CD4-positive, CD25-positive, alpha-beta regulatory T cell (primary cell): ENCODE data around the gene ALKBH4. TPM values are rescaled to one million over a fixed set of nuclear protein-coding genes. Genes with fewer than 3 reads are reported as not detected.

ENCODE experiments used
- ATAC-seq, 2 donors: fragments of 150-1000 bp; cut with Tn5 transposase; one replicate each; pipeline ENCODE4 v1.10.0; 2021; ENCODE audit warnings: low read depth in 2 of 2, moderate number of reproducible peaks in 2 of 2, moderate library complexity in 1 of 2
- DNase-seq, 3 donors: peaks; one replicate each; pipeline versions ENCODE4 v3.0.0 to v3.0.0-alpha.2; 2012 to 2022; ENCODE audit warnings: mixed read lengths in 1 of 3
- H3K27ac ChIP-seq: one replicate; pipeline ENCODE4 v1.7.0; 2013; ENCODE audit warnings: mild to moderate bottlenecking, low read length; ENCODE audit not compliant: insufficient read depth, poor library complexity, severe bottlenecking
- H3K27me3 ChIP-seq: one replicate; pipeline ENCODE4 v1.7.0; 2013; ENCODE audit warnings: low read length; ENCODE audit not compliant: control insufficient read depth, insufficient read depth
- H3K36me3 ChIP-seq: one replicate; pipeline ENCODE4 v1.7.0; 2013; ENCODE audit warnings: mild to moderate bottlenecking, low read length, moderate library complexity; ENCODE audit not compliant: control insufficient read depth, insufficient read depth
- H3K4me1 ChIP-seq: 2 replicates; pipeline ENCODE4 v1.7.0; 2013; ENCODE audit warnings: mild to moderate bottlenecking, low read length; ENCODE audit not compliant: insufficient read depth, control insufficient read depth, poor library complexity, severe bottlenecking
- H3K4me3 ChIP-seq: one replicate; pipeline ENCODE4 v1.7.0; 2013; ENCODE audit warnings: low read depth, mild to moderate bottlenecking, low read length, moderate library complexity
- H3K9me3 ChIP-seq, 2 experiments: 1 replicate in 1 of 2; 2 replicates in 1 of 2; pipeline ENCODE4 v1.7.0; 2013; ENCODE audit warnings: low read length in 2 of 2, mild to moderate bottlenecking in 1 of 2, moderate library complexity in 1 of 2; ENCODE audit not compliant: control insufficient read depth in 2 of 2
- H3K27ac Mint-ChIP-seq, 3 donors: one replicate each; pipeline ENCODE4 v1.8.0; 2020 to 2022; ENCODE audit warnings: mild to moderate bottlenecking in 3 of 3, mixed read lengths in 3 of 3, moderate library complexity in 2 of 3
- H3K27me3 Mint-ChIP-seq: one replicate; pipeline ENCODE4 v1.8.0; 2022; ENCODE audit warnings: mild to moderate bottlenecking, mixed read lengths
- H3K36me3 Mint-ChIP-seq: one replicate; pipeline ENCODE4 v1.8.0; 2020; ENCODE audit warnings: mixed read lengths
- H3K4me1 Mint-ChIP-seq, 4 donors: one replicate each; pipeline ENCODE4 v1.8.0; 2020 to 2022; ENCODE audit warnings: mixed read lengths in 4 of 4, mild to moderate bottlenecking in 1 of 4
- H3K4me3 Mint-ChIP-seq, 4 donors: one replicate each; pipeline ENCODE4 v1.8.0; 2020 to 2022; ENCODE audit warnings: mild to moderate bottlenecking in 4 of 4, mixed read lengths in 4 of 4, moderate library complexity in 3 of 4
- H3K9me3 Mint-ChIP-seq, 7 donors: one replicate each; pipeline ENCODE4 v1.8.0; 2020 to 2022; ENCODE audit warnings: mixed read lengths in 7 of 7, mild to moderate bottlenecking in 3 of 7, moderate library complexity in 2 of 7
- polyA plus RNA-seq, 4 donors: library from polyadenylated mRNA; unstranded; fragments of 300-500 nt; fragmentation: Illumina TruSeq; gene quantifications; one replicate each; pipeline ENCODE4 v1.2.3, GENCODE V29; 2021
- total RNA-seq: library from RNA; stranded (reverse); gene quantifications from one replicate; pipeline ENCODE4 v1.2.3, GENCODE V29; 2022

ALKBH4 gene
- total and polyA plus RNA-seq, 5 donors from 2014 or later: 7.4 to 20.6 (median 18.5) TPM

DNA sequence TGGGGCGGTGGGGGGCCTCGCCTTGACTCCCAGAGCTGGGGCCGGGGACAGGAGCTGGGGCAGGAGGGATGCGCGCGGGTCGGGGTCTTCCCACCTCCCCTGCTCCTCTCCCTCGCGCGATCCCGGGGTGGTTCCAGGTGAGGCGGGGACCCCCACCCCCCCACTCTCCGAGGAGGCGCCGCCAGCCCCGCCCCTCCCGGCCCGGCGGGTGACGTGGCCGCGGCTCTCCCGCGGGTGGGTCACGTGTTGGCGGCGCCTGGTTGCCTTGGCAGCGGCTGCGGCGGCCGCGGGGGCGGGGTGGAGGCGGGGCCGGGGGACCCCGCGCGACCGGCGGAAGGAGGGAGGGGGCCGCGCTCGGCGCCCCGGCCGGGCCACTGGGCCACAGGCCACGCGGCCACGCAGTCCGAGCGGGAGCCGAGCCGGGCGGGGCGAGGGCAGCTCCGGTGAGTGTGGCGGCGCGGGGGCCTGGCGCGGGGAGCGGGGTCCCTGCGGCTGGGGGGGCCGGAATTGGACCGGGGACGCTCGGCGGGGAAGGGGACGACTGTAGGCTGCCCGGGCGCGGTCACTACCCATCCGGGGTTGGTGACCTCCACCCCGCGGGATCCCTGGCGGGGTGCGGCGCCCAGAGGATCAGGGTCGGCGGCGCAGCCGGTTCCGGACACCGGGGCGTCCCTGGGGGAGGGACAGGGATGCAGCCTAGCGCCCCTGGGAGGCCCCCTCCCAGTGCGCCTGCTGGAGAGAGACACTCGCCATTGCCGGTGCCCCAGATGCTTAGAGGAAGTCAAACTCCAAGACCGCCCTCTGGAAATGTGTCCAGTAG is 31.2 kb downstream of the ALKBH4 start, which contains the start of gene ORAI2:
TSS of gene ORAI2 (plus strand) at position 357 of the 820 bp plus-strand sequence. CDS start 5,382 bp downstream, outside the sequence.
- peak within 1 kb of the TSS; percentile 88 to 100 (median 91) for H3K27ac Mint-ChIP-seq
- peak within 1 kb of the TSS; percentile 85 to 95 (median 90) for H3K4me3 Mint-ChIP-seq
- Histone ChIP-seq H3K4me3 (peak within 1 kb of the TSS; percentile 75), H3K36me3 (no peaks in the 10 kb centered on the region), H3K9me3 (no peaks in the 10 kb centered on the region), H3K4me1 (peaks cover 52% of the 10 kb centered on the region), H3K27me3 (no peaks in the 10 kb centered on the region), H3K27ac (peak within 1 kb of the TSS; percentile 98)
- H3K9me3 Mint-ChIP-seq: no peaks in the 10 kb centered on the region
- ATAC-seq: peak; percentile 81
- DNase-seq: peak; percentile 80 to 85 (median 82)
- peaks cover 10 to 58% (median 33%) of the 10 kb centered on the region in 4 donors for H3K4me1 Mint-ChIP-seq
- H3K36me3 Mint-ChIP-seq: no peaks in the 10 kb centered on the region
- H3K27me3 Mint-ChIP-seq: peaks cover 5% of the 10 kb centered on the region

DNA sequence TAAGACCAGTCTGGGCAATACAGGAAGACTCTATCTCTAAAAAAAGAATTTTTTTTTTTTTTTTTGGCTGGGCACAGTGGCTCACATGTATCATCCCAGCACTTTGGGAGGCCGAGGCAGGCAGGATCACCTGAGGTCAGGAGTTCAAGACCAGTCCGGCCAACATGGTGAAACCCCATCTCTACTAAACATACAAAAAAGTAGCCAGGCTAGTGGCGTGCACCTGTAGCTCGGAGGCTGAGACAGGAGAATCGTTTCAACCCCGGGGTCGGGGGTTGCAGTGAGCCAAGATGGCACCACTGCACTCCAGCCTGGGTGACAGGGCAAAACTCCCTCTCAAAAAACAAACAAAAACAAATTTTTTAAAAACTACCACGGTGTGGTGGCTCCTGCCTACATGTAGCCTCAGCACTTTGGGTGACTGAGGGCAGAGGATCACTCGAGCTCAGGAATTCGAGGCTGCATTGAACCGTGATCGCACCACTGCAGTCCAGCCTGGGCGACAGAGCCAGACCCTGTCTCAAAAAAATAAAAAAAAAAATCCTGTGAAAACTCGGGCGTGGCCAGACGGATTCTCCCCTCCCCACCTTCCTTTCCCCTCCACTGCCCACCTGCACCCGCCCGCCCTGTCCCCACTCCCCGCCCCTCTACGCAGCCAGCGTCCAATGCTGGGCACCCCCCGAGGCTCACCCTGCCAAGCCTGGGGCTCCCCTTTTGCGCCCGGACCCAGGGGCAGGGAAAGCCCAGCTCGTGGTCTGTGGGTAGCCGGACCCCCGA is 32.0 kb downstream of the ALKBH4 start:
- H3K4me1 ChIP-seq: peaks cover 60% of the 10 kb centered on the region

DNA sequence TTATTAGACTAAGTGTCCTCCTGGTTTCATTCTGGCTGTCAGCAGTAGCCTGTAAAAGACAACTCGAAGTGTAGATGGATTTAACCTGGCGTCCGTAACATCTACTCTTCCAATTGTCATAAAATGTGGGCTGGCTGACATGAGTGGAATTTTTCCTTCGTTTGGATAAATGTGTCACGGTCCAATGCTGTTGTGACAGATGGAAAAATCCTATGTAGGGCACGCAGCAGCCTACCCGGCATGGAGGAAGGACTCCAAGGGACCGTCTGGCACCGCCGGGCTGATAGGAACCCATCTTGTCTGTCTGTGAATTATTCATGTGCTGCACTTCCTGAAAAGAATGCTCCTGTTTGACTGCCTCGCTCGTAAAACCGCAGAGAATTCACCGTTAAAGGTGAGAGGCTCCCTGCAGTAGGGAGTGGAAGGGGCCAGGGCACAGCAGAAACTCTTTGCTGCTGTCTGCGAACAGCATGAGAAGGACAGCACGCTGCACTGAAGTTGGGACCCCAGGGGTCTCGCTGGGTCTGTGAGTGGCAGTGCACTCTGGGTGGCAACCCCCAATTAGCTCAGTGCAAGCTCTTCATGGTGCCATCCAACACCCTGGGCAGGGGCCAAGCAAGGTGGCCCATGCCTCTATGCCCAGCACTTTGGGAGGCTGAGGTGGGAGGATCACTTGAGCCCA is 32.9 kb downstream of the ALKBH4 start:
- Mint-ChIP-seq H3K27me3 (peaks cover 5% of the 10 kb centered on the region), H3K4me1 (peaks cover 10 to 74% (median 39%) of the 10 kb centered on the region in 4 donors), H3K4me3 (peak overlapping the region; percentile 85 to 95 (median 90)), H3K36me3 (no peaks in the 10 kb centered on the region), H3K9me3 (no peaks in the 10 kb centered on the region), H3K27ac (peak overlapping the region; percentile 95 to 100 (median 98))
- no peaks in the 10 kb centered on the region for H3K27me3 ChIP-seq
- H3K9me3 ChIP-seq: no peaks in the 10 kb centered on the region
- ATAC-seq: peak; percentile 26 to 38
- H3K4me1 ChIP-seq: peaks cover 68% of the 10 kb centered on the region
- peak overlapping the region; percentile 66 for H3K4me3 ChIP-seq
- H3K36me3 ChIP-seq: no peaks in the 10 kb centered on the region
- peak; percentile 52 to 71 (median 52) for DNase-seq
- peak overlapping the region; percentile 98 for H3K27ac ChIP-seq

More for the DNA sequence above, 32.0 kb downstream of the ALKBH4 start:
- Histone ChIP-seq H3K27me3 (no peaks in the 10 kb centered on the region), H3K4me3 (peak overlapping the region; percentile 66), H3K36me3 (no peaks in the 10 kb centered on the region), H3K9me3 (no peaks in the 10 kb centered on the region), H3K27ac (peak overlapping the region; percentile 98)
- no peaks in the 10 kb centered on the region for H3K36me3 Mint-ChIP-seq
- peaks cover 5% of the 10 kb centered on the region for H3K27me3 Mint-ChIP-seq
- DNase-seq: peak in 1 of 3 donors; percentile 25
- peak in 1 of 2 donors; percentile 5 for ATAC-seq
- peaks cover 10 to 66% (median 33%) of the 10 kb centered on the region in 4 donors for H3K4me1 Mint-ChIP-seq
- no peaks in the 10 kb centered on the region for H3K9me3 Mint-ChIP-seq
- peak overlapping the region; percentile 86 to 100 (median 98) for H3K27ac Mint-ChIP-seq
- H3K4me3 Mint-ChIP-seq: peak overlapping the region; percentile 85 to 95 (median 90)

DNA sequence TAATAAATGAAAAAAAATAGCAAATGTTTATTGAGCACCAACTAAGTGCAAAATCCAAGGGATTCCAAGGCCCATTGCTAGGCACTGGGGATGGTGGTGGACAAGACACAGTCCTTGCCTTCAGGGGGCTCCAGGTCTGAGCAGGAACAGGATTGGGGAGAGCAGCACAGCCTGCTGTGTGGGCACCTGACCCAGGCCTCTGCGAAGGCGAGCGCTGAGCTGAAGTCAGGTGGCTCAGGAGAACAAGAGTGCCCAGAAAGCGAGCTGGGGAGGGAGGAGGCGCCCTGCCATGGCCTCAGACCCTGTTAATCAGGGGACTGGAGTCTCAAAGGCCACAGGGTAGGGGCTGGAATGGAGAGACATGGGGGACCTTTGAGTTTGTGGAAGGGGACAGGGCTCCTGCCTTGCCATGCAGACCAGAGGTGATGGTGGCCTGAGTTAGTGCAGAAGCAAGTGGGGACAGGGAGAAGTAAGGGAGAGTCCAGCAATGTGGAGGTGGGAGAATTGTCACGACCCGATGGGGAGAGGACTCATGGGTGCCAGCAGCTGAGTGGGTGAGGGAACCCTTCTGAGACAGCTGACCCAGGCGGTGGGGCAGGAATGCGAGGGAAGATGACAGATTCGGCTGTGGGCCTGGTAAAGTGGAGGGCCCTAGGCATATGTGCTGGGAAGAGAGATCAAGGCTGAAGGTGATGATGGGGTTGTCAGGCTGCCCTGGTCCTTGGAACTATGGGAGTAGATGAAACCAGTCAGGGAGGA is 35.3 kb downstream of the ALKBH4 start:
- DNase-seq (no peak), ATAC-seq (no peak)
- Mint-ChIP-seq H3K9me3 (no peaks in the 10 kb centered on the region), H3K27ac (peak overlapping the region; percentile 95 to 100 (median 98)), H3K4me3 (peak overlapping the region in 3 of 4 donors; percentile 34 to 88 (median 62)), H3K4me1 (peaks cover 17 to 87% (median 51%) of the 10 kb centered on the region in 4 donors), H3K27me3 (peaks cover 5% of the 10 kb centered on the region), H3K36me3 (peaks cover 15% of the 10 kb centered on the region)
- H3K36me3 ChIP-seq: peaks cover 2% of the 10 kb centered on the region
- peaks cover 77% of the 10 kb centered on the region for H3K4me1 ChIP-seq
- H3K27ac ChIP-seq: peak overlapping the region; percentile 98
- no peak overlapping the region for H3K4me3 ChIP-seq
- no peaks in the 10 kb centered on the region for H3K9me3 ChIP-seq
- no peaks in the 10 kb centered on the region for H3K27me3 ChIP-seq

DNA sequence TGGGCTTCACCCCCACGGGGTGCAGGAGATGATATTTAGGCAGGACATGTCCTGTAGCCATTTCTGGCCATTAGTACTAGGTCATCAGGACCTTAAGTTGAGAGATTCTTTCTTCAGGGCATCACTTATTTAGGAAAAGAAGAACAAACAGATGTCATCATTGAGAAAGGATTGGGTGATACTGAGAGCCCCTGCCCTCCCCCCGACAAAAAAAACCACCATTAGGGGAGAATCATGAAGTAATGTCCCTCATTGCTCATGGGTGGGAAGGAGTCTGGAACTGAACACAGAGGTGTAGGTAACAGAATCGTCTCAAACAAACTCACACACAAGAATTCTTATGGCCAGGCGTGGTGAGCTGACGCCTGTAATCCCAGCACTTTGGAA is 37.7 kb downstream of the ALKBH4 start:
- H3K9me3 Mint-ChIP-seq: no peaks in the 10 kb centered on the region
- Histone ChIP-seq H3K27ac (peak overlapping the region; percentile 98), H3K4me1 (peaks cover 61% of the 10 kb centered on the region), H3K27me3 (no peaks in the 10 kb centered on the region), H3K9me3 (no peaks in the 10 kb centered on the region), H3K4me3 (peak overlapping the region; percentile 76), H3K36me3 (peaks cover 2% of the 10 kb centered on the region)
- H3K27ac Mint-ChIP-seq: peak overlapping the region; percentile 100
- peak overlapping the region; percentile 86 to 96 (median 90) for H3K4me3 Mint-ChIP-seq
- DNase-seq (no peak), ATAC-seq (no peak)
- H3K36me3 Mint-ChIP-seq: peaks cover 15% of the 10 kb centered on the region
- H3K4me1 Mint-ChIP-seq: peaks cover 16 to 77% (median 52%) of the 10 kb centered on the region in 4 donors
- peaks cover 4% of the 10 kb centered on the region for H3K27me3 Mint-ChIP-seq

DNA sequence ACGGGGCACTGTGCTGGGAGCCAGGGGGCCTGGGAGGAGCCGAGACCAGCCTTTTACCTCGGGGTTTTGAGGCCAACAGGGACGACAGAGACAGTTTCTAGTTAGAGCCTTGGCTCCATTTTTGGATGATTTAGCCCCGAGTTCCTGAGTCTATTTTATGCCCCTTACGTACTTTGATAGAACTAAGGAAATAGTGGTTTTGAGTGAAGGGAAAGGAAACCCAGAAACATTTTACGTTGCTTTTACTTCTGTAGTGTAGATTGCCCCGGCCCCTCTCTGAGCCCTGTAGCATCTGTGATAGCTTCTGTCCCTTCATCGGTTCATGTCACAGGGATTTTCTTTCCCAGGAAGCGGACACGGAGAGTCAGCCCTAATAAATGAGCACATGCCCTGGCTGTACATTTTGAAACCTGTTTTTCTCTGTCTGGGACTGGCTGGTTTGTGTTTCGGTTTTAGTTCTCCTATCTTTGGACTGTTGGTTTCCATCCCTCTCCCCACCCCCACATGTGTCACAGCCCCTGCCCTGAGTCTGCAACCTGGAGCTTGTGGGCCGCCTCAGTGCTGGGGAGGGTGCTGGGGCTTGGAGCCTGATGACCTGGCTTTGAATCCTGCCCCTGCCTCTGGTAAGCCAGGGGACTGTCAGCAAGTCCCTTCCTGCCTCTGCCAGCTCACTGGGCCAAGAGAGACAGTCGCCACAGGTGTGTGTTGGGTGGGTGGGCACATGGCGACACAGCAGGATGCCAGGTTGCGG is 38.2 kb downstream of the ALKBH4 start:
- H3K4me3 ChIP-seq: peak overlapping the region; percentile 76
- peaks cover 2% of the 10 kb centered on the region for H3K36me3 ChIP-seq
- H3K4me1 ChIP-seq: peaks cover 55% of the 10 kb centered on the region
- peaks cover 15% of the 10 kb centered on the region for H3K36me3 Mint-ChIP-seq
- peak overlapping the region; percentile 86 to 96 (median 90) for H3K4me3 Mint-ChIP-seq
- H3K27me3 ChIP-seq: no peaks in the 10 kb centered on the region
- DNase-seq (peak; percentile 42 to 86 (median 76)), ATAC-seq (peak; percentile 69 to 73)
- peak overlapping the region; percentile 98 for H3K27ac ChIP-seq
- H3K27ac Mint-ChIP-seq: peak overlapping the region; percentile 100
- no peaks in the 10 kb centered on the region for H3K9me3 Mint-ChIP-seq
- peaks cover 12 to 72% (median 48%) of the 10 kb centered on the region in 4 donors for H3K4me1 Mint-ChIP-seq
- H3K27me3 Mint-ChIP-seq: no peaks in the 10 kb centered on the region
- H3K9me3 ChIP-seq: no peaks in the 10 kb centered on the region
